Measurements from ENCODE around the gene KDM2A.

KDM2A gene

DNA sequence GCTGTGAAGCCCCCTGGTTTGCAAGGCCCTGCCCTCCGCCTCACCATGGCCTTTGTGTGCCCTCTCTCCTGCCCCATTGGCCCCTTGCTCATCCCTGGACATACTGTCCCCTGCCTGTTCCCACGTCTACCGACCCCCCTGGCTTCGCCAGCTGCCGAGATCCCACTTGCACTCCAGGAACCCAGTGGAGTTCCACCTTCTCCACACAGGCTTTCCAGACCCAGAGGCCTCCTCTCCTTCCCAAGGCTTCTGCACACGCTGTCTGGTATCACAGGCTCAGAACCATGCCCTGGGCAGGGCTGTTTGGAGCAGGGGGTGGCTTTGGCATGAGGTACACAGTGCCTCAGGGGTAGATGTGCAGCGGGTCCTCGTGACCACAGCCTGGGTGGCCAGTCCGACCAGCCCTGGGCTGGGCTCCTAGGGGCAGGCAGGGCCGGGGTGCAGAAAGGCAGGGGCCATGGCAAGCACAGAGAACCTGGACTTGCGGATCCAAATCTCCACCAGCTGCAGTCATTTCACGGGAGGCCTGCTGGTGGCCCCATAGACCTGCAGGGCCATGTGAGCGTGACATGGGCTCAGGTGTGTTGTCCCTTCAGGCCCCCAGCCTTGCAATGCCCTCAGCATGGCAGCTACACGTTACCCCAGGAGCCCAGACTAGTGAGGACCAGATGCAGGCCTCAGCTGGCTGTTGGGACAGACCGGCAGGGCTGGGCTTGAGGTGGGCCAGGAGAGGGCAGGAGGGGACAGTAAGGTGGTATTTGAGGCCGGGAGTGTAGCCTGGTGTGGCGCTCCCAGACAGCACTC is 156.7 kb downstream of the KDM2A start:
- no peak for DNase-seq

DNA sequence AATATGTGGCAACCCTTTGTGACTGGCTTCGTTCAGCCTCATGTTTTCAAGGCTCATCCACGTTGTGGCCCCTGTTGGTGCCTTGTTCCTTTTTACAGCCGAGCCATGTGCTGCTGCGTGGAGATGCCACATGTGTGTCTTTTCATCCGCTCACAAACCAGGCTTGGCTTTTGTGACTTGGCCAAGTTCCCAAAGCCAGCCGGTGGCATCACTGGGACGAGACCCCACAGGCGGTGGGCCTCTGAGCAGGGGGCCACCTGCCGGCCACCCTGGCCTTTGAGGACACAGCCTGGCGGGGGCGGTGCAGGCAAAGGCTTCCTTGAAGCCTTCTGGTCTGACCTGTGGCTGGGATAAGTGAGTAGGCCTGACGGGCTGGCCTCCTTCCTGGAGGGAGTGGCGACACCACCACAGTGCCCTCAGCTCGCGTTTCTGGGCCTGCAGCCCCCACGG is 157.7 kb downstream of the KDM2A start:
- DNase-seq, result no peak

DNA sequence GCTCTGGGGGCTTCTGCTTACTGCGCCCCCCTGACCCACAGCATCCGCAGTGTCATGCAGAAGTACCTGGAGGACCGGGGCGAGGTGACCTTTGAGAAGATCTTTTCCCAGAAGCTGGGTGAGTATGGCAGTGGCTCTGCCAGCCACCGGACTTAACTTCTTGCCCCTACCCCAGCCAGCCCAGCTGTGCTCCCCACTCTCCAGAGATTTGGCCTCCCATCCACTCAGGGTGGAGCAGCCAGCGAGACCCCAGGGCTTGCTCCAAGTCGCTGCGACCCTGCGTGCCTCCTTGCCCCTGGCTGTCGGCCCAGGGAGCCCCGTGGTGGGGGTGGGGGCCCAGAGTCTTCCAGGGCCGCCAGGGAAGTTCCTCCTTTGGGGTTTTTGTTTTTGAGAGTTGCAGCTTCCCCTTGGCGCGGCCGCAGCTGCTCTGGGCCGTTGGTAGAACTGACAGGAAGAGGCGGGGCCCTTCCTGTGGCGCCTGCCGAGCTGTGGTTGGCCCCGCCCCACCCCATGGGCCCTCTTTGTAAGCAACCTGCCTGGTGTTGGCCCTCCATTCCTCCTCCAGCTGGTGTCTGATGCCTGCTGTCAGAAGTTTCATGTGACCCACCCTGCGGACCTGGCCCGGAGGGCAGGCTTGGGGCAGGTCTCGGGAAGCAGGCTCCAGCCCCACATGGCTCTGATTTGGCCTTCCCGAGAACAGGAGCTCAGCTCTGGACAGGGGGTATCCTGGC is 158.3 kb downstream of the KDM2A start:
- DNase-seq, result peak; percentile 90

DNA sequence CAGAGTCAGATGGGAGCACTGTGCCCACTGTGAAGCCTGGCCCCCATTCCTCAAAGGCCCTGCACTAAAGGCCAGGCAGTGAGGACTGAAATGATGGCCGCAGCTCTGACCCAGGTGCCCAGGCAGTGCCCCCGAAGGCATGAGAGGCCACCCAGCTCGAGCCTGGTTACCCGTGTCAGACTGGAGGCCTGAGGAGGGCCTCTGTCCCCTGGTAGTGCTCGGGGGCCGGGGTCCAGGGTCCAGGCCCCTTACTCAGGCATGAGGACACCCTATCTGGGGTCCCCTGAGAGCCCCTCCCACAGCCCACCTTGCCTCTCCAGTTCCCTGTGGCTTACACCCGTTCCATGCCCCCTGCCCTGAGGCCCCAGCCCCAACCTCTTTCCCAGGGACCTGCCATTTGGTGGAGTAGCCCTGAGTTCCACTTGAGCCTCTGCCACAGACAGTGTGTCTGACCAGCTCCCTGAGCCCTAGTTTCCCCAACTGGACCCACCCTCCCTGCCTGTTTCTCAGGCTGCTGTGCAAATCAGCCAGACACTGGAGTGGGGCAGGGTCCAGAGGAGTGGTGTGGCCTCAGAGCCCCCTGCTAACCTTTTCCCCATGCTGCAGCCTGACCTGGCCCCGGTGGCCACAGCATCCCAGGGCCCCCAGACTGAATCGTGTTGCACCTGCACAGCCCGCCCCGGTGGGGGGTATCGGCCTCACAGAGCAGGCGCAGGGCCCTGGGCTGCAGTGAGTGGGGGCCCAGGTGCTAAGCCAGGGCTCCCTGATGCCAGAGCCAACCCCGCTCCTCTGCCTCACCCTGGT is 159.3 kb downstream of the KDM2A start:
- DNase-seq, result no peak

DNA sequence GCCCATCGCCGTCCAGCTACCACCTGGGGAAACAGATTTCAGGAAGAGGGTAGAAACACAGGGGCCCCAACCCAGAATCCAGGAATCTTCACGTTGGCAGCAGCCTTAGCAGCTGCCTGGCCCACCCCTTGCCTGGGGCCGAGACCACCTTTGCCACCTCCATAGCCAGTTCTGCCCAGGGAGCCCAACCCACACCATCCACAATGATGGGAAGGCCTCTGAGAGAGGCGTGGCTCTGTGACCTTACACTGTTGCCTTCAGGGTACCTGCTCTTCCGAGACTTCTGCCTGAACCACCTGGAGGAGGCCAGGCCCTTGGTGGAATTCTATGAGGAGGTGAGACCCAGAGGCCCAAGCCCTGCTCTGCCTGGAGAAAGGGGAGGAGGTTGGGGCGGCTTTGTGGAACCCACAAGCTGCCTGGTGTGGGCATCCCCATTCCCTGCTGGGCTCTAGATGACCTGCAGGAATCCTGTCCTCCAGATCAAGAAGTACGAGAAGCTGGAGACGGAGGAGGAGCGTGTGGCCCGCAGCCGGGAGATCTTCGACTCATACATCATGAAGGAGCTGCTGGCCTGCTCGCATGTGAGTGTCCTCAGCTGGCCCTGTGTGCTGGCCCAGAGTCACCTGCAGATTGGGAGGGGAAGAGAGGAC is 160.0 kb downstream of the KDM2A start:
- DNase-seq, result no peak

DNA sequence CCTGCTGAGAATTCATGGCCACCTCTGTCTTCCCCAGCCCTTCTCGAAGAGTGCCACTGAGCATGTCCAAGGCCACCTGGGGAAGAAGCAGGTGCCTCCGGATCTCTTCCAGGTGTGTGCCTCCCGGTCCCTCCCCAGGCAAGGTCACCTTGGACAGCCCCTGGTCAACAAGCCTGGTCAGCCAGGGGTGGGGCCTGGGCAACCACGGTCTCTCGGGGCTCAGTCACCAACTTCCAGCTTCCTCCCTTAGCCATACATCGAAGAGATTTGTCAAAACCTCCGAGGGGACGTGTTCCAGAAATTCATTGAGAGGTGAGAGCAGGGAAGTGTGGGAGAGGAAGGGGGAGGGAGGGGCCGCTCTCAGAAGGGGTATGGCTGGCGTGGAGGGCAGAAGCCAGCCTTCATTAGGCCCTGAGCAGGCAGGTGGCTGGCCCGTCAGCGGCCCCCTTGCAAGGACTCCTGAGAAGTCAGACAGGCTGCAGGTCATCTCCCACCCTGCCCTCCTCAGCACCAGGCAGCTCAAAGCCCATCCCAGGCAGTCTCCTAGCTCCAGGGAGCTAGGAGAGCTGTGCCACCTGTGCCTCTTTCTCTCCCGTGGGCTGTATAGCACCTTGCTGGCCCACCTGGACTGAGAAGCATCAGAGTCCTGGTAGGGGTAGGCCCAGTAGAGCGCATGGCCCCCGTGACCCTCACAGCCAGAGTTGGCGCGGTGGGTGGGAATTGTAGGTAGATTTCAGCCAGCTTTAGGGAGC is 160.7 kb downstream of the KDM2A start:
- no peak for DNase-seq

DNA sequence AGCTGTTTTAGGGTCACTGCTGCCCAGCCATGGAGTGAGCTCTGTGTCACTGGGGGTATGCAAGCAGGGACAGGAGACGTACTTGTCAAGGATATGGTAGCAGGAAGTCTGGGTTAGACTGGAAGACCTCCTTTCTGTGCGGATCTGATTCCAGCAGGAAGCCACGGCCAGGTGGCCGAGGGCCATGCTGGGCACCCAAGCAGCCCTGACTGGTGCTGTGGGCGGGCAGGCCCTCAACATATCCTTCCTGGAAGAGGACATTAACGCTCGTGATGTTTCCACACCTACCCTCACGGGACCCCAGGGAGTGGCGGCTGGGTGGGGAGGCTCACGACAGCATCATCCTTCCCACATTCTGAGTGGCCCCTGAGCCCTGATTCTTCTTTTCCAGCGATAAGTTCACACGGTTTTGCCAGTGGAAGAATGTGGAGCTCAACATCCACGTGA is 161.3 kb downstream of the KDM2A start:
- DNase-seq, result no peak

DNA sequence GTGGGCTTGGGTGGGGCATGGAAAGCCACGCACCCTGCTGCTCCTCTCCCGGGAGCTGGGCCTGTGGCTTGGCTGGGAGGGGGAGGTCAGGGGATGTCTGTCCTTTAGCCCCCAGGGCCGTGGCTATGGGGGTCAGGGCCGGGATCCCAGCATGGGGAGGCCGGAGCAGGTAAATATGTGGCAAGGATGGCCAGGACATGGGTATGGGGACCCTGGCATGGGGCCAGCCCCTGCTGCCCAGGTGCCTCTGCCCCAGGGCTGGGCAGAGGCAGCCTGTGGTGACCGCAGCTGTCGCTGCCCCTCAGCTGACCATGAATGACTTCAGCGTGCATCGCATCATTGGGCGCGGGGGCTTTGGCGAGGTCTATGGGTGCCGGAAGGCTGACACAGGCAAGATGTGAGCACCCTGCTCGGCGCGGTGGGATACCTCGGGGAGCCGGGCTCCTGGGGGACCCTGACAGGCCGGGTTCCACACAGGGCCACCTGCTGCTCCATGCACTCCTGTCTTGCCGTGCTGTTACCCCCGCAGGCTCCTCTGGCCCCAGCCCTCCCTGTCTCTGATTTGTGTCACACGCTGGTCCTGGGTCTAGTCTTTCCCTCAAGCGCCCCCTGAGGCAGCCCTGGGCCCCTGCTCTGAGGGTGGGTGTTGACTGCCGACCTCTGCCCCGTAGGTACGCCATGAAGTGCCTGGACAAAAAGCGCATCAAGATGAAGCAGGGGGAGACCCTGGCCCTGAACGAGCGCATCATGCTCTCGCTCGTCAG is 161.9 kb downstream of the KDM2A start:
- no peak for DNase-seq

DNA sequence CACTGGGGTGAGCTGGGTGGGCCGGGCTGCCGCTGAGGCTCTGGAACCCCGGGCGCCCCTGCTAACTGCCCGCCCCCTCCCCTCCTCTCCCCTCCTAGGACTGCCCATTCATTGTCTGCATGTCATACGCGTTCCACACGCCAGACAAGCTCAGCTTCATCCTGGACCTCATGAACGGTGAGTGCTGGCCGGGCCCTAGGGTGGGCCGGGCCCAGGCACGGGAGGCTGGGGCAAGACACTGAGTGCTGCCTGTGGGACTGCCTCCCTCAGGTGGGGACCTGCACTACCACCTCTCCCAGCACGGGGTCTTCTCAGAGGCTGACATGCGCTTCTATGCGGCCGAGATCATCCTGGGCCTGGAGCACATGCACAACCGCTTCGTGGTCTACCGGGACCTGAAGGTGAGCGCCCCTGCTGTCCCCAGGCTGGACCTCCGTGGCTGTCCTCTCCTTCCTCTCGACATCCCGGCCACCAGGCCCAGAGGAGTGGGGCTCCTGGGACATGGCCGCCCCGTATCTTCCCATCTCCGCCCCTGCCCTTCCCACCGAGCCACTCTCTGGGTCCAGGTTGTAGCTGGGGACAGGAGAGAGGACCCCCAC is 162.6 kb downstream of the KDM2A start:
- DNase-seq, result no peak

DNA sequence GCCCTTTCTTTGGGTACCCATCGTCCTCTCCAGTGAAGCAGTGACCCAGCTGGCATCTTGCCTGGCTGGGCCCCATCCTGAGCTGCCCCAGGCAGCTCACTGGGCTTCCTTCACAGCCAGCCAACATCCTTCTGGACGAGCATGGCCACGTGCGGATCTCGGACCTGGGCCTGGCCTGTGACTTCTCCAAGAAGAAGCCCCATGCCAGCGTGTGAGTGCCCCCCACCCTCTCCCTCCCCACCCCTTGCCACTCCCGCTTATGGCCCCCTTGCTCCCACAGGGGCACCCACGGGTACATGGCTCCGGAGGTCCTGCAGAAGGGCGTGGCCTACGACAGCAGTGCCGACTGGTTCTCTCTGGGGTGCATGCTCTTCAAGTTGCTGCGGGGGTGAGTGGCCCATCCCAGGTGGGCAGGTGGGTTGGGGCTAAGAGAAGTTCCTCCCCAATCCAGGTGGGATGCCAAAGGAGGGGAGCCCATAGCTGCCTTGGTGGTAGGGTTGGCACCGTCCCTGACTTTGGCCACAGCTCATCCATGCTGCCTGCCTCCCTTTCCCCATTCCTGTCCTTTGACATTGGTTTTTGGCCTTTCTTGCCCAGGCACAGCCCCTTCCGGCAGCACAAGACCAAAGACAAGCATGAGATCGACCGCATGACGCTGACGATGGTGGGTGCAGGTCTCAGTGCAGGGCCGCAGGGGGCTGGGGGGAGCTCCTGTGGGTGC is 163.3 kb downstream of the KDM2A start:
- DNase-seq, result no peak

DNA sequence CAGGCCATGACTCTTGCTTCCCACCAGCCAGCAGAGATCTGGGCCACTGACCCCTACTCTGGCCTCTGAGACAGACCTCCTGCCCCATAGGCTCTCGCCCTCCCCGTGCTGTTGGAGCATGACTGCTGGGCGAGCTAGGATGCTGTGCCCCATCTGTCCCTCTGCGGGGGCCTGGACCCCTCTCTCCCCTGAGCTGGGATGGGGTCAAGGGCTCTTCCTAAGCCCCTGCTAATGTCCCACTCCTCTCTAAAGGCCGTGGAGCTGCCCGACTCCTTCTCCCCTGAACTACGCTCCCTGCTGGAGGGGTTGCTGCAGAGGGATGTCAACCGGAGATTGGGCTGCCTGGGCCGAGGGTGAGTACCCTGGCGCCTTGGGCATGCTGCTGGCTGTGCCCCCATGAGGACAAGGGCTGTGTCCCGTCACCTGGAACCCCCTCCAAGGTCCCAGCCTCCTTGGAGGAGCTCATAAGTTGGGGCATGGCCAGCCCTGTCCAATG is 163.9 kb downstream of the KDM2A start:
- no peak for DNase-seq

DNA sequence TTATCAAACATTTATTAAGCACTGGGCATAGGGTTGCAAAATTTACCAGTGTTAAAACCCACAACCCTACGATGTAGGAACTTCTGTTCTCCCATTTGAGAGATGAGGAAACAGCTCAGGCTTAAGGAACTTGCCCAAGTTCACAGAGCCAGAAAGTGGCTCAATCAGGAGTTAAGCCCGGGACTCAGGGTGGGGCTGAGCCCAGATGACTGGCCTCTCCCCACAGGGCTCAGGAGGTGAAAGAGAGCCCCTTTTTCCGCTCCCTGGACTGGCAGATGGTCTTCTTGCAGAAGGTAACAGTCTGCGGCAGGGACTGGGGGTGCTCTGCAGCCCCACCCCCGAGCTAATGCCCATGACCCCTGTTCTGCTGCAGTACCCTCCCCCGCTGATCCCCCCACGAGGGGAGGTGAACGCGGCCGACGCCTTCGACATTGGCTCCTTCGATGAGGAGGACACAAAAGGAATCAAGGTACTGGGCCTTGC is 164.5 kb downstream of the KDM2A start:
- no peak for DNase-seq

DNA sequence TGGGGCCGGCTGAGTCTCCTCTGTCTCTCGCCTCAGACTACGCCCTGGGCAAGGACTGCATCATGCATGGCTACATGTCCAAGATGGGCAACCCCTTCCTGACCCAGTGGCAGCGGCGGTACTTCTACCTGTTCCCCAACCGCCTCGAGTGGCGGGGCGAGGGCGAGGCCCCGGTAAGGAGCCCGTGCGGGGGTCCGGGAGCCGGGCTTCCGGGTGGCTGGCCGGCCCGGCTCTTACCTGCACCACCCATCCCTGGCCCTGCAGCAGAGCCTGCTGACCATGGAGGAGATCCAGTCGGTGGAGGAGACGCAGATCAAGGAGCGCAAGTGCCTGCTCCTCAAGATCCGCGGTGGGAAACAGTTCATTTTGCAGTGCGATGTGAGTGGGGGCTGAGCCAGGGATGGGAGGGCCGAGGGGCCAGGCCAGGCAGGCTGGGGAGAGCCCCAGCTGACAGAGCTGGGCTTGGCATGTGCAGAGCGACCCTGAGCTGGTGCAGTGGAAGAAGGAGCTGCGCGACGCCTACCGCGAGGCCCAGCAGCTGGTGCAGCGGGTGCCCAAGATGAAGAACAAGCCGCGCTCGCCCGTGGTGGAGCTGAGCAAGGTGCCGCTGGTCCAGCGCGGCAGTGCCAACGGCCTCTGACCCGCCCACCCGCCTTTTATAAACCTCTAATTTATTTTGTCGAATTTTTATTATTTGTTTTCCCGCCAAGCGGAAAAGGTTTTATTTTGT is 165.9 kb downstream of the KDM2A start:
- DNase-seq, result no peak

DNA sequence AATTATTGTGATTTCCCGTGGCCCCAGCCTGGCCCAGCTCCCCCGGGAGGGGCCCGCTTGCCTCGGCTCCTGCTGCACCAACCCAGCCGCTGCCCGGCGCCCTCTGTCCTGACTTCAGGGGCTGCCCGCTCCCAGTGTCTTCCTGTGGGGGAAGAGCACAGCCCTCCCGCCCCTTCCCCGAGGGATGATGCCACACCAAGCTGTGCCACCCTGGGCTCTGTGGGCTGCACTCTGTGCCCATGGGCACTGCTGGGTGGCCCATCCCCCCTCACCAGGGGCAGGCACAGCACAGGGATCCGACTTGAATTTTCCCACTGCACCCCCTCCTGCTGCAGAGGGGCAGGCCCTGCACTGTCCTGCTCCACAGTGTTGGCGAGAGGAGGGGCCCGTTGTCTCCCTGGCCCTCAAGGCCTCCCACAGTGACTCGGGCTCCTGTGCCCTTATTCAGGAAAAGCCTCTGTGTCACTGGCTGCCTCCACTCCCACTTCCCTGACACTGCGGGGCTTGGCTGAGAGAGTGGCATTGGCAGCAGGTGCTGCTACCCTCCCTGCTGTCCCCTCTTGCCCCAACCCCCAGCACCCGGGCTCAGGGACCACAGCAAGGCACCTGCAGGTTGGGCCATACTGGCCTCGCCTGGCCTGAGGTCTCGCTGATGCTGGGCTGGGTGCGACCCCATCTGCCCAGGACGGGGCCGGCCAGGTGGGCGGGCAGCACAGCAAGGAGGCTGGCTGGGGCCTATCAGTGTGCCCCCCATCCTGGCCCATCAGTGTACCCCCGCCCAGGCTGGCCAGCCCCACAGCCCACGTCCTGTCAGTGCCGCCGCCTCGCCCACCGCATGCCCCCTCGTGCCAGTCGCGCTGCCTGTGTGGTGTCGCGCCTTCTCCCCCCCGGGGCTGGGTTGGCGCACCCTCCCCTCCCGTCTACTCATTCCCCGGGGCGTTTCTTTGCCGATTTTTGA is 166.8 kb downstream of the KDM2A start:
- no peak for DNase-seq

DNA sequence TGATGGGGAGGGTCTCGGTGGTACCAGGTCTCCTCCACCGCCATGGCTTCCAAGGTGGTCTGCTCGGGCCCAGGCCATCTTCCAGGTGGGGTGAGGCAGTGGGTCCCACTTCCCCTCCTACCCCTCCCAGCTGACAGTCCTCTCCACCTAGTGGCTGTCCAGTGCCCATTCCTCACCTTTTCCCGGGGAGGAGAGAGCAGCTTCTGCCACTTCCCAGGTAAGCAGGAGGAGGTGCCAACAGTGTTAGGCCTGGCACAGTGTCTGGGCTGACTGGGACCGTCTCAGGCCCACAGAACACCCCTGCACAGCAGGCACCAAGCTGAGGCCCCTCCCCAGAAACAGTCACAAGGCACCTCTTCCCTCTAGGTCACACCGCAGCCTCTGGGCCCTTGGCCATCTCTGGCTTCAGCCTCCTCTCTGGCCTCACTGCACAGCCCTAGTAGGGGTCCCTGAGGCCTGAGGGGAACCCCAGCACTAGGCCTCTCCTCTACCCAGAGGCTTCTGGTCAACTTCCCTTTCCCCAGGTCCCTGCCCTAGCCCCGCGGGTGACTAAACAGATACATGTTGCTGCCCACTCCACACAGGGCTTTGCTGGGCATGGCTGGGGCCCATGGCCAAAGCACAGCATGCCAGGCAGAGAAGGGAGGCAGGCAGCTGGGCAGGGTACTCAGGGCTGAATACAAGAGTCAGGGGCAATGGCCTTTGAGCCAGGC is 167.7 kb downstream of the KDM2A start:
- DNase-seq, result no peak

DNA sequence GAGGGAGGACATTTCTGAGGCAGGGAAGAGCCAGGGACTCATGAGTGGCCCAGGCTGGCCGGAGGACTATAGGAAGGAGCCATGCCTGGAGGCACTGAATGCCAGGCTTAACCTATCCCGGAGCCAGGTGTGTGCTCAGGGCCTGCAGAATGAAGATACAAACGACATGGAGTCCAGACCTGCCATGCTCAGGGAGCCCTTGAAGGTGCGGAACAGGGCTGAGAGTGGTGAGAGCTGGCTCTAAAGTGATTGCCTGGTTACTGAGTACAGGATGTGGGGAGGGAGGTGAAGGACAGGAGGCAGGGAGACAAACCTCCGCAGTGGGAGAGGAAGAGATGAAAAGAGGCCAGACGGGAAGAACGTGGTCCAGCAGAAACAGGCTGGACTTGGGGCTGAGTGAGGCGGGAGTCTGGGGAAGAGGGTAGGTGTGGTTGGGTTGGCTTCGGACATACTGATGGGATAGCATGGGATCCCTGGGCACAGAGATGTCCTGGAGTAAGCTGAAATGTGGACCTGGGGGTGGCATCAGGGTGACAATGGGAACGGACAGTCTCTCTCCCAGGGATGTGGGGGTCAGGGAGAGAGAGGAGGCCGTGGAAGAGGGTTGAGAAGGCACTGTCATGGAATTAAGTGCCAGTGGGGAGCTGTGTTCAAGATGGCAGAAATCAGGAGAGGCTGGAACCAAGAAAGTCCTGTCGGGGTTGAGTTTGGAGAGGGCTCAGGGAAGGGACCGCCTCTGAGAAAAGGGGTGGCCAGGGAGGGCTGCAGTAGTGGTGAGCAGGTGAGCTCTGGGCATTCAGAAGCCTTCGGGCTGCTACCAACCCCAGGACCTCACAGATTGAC is 168.5 kb downstream of the KDM2A start:
- DNase-seq, result no peak

DNA sequence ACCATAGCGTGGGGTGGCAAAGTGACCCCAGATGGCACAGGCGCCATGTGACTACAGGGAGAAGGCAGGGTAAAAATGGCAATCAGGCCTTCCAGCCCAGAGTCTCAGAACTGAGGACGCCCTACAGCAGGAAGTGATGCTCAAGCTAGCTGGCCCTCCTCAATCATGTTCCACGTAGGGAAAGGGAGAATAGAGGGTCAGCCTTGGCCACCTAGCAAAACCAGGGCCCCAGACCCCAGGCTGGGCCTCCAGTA is 169.1 kb downstream of the KDM2A start:
- DNase-seq, result no peak

Data from NCI-H510A treated with DMSO at 0.1 percent for 48 hours (cell line).